Measurements from ENCODE around the gene NKPD1.

- TF ChIP-seq POLR2A (IDR thresholded peaks at IDR 0.05) (no peak), CTCF (IDR thresholded peaks at IDR 0.05) (no peak), POLR2AphosphoS5 (IDR thresholded peaks at IDR 0.05) (no peak)
Measured at GRCh38 chr19:45146251-45146650, 14.5 kb downstream of the NKPD1 start.

Data from breast epithelium (tissue), 3 donors.